HuH-7 (cell line): Measurements from ENCODE around the gene SLC22A17.
A peak's percentile ranks its signal among the peaks of the same experiment; 100 is the strongest.

Source experiments
- DNase-seq: peaks from one replicate; pipeline ENCODE4 v3.0.0; 2011; ENCODE audit warnings: low spot score

Gene SLC22A17

DNA sequence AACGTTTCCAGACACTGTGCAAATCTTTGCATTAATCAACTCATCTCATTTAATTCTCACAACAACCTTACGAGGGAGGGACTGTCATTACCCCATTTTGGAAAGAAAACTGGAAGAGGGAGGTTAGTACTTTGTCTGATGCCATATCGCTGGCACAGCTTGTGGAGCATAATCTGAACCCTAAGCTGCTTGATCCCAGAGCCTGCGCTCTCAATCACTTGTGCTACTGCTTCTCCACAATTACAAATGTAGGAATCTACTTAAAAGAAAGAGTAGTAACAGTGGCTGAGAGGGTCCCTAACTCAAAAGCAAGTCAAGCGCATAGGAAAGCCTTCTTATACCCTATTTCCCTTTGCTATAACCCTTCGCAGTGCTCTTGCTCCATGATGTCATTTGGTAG, 9.1 kb upstream of the SLC22A17 start:
- no peak for DNase-seq

DNA sequence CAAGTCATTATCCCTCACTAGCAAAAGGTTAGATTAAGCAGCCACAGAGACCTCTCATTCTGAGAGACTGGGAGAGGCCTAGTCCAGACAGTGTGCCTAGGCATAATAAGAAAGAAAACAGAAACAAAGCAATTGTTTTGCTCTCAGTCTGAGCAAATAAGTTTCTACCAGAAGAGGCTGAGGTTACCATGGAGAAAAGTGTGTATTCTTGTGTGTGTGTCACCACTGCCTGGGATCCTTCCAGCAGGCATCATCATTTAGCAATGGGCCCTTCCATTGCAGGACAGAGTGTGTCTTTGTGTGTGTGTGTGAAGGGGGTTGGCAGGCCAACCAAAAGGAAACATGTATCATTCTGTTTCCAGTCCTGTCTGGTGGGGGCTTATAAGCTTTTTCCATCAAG, 8.6 kb upstream of the SLC22A17 start:
- DNase-seq = no peak

DNA sequence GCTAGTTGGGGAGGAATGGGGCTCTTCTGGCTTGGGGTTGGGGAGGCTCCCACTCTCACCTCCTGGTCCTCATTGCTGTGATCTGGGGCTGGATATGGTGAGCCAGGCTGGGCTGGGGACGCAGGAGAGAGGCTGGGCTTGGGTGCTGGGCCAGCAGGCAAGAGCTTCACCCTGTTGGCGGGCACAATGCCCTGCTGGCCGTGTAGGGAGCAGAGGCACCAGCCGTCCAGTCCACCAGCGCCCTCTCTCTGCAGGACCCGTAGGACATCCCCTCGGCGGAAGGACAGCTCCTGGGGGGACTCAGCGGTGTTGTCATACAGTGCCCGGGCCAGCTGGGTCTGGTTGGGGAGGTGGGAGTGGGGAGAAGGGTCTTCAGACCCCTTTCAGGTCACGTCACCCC, 7.8 kb upstream of the SLC22A17 start:
- DNase-seq = peak; percentile 67

DNA sequence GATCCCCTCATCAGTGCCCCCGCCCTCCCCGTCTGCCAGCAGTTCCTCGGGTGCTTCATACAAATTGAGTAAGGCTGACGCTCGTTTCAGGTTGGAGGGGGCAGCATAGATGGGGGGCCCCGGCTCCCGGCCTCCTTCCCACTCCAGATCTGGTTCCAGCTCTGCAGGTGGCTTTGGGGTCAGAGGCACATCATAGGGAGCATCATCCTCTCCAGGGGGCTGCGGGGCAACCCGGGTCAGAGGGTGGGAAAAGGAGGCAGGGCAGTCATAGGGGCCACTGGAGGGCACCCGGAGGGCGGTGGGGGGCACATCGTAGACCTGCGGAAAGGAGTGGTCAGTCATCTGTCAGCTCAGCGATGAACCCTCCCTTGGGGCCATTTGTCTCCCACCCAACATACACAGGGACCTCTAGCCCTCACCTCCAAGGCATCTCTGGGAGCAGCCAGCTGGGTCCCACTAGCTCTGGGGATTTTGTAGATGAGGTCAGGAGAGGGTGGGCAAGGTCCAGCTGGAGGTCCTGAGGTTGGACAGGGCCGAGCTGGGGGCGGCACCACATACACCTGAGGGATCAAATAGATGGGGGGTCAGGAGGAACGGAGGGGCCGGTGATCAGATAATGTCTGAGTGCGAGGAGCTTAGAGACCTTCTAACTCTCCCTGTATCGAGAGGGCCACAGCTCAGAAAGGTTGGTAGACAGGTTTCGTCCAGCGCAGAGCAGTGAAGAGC, 7.2 kb upstream of the SLC22A17 start:
- no peak for DNase-seq

DNA sequence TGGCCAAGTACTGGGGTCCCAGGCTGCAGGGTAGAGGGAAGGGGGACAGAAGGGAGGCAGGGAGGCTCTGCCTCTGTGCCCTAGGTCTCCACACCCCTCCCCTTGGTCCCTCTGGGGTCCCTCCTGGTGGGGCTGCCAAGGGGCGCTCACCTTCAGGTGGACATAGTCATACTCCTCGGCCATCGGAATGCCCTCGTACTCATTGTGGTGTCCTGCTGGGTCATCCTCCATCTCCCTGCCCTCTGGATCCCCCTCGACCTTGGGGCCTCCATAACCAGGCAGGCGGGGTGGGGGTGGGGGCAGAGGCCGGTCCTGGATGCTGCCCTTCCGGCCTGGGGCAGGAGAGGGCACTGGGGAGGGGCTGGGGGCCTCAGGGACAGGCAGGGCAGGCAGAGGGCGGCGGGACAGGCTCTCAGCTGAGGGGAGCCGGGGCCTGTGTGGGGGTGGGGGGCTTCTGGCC, 6.5 kb upstream of the SLC22A17 start:
- no peak for DNase-seq

DNA sequence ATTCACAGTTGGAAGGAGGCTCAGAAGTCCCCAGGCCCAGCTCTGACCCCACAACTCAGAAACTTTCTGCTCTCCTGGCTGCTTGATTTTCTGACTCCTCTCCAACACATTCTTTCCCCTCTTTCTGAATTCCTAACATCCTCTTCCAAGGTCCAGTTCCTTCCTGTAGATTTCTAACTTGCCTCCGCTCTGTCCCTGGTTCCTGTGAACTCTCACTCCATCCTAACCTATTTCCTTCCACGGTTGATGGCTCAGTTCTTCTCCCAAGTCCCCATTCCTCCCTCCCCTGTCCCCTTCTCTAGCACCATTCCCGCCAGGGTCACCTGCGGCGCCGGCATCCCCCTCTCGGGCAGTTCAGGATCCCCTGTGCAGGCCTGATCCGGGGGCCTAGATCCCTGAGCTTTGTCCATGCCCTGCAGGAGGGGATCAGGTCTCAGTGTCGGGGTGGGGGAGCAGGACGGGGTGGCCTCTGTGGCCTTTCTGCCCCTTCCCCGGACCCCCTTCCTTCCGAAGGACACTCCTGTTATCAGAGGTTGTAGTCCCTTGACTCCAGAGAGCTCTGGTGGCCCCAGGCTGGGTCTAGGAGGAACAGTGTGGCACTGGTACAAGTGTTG, 6.0 kb upstream of the SLC22A17 start:
- no peak for DNase-seq

DNA sequence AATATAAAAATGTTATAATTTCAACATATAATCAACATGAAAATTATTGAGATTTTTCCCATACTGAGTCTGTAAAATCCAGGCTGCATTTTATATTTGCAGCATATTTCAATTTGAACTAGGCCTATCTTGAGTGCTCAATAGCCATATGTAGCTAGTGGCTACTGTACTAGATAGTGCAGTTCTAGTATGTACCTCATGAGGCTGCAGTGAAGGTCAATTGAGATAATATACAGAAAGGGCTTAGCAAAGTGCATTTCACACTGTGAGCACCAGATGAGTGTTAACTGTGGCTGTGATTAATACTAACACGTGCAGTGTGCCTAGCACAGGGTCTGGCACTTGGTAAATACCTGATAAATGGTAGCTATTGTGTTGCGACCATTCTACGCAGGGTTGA, 5.4 kb upstream of the SLC22A17 start:
- no peak for DNase-seq

DNA sequence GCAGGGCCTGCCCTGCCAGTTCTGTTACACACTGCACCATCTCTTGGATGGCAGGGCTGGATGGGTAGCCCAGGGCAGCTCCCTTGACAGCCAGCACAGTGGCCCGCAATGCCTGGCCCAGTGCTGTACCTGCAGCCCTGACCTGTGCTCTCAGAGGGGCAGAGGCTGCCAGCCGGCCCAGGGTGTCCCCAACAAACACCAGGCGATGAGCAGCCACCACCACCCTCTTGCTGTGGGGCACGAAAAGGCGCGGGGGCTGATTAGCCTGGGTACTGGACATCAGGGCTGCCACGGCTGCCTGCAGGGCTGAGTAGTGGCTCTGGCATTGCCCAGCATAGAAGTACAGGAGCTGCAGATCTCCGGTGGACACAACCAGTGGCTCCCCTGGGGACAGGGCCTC, 4.6 kb upstream of the SLC22A17 start:
- DNase-seq = no peak

DNA sequence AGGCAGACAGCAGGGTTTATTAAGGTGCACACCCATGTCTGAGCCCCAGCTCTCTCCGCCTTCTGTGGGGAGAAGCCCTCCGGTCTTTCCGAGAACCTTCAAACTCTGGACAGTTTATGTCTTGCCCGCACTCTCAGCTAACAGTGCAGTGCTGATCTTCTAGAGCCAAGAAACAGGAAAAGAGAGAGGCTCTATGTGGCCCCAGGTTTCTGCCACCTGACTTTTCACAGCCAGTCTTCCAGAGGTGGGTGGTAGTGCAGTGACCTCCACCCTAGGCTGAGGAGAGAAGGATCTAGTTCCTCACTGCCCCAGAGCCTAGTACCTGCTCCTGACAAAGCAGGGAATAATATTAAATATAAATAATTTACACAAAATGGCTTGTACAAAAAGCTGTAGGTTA, 4.0 kb upstream of the SLC22A17 start:
- no peak for DNase-seq

DNA sequence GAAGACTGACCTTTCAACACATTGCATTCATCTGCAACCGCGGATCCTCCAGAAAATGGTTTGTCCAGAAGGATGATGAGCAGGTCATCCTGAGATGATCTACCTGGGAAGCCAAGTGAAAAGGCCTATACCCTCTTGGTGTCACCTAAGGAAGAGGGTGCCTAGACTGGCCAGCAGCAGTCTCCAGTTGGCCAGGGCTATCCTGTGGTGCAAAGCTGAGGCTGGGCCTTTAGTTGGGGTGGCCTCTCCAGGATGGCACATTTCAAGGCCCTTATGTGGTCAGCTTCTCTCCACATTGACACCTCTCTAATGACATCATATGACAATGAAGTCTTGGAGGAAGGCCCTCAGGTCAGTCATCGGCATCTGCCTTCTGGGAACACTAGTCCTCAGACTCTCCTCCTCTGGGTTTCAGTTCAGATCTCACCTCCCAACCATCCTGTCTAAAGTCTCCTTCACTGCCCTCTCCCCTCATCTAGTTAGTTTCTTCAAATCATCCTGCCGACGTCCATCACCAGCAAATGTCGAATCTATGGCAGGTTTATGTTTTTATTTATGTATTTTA, 3.3 kb upstream of the SLC22A17 start:
- no peak for DNase-seq

DNA sequence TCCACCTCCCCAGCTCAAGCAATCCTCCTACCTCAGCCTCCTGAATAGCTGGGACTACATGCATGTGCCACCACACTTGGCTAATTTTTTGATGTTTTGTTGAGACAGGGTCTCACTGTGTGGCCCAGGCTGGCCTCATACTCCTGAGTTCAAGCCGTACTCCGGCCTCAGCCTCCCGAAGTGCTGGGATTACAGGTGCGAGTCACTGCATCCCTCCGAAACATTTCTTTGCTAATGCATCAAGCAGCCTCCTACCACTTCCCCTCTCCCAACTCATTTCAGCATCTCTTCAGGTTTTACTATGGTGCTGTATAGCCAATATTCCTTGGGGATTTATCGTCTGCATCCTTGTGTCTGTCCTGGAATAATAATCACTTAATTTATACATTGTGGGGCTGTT, 2.3 kb upstream of the SLC22A17 start:
- no peak for DNase-seq

DNA sequence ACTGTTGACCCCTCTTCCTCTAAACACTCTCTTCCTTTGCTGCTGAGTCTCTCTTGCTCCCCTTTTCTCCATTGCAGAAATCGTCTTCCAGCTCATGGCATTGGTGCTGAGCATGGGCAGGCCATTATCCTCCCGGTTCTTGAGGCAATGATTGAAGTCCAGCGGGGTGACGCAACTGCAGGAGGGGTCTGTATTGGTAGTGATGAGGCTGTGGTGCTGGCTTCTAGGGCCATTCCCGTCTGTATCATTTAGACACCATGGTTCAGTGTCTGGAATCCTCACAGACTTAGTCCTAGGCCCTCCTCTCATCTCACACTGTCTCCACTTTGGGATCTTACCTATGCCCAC, 720 bp upstream of the SLC22A17 start:
- no peak for DNase-seq

DNA sequence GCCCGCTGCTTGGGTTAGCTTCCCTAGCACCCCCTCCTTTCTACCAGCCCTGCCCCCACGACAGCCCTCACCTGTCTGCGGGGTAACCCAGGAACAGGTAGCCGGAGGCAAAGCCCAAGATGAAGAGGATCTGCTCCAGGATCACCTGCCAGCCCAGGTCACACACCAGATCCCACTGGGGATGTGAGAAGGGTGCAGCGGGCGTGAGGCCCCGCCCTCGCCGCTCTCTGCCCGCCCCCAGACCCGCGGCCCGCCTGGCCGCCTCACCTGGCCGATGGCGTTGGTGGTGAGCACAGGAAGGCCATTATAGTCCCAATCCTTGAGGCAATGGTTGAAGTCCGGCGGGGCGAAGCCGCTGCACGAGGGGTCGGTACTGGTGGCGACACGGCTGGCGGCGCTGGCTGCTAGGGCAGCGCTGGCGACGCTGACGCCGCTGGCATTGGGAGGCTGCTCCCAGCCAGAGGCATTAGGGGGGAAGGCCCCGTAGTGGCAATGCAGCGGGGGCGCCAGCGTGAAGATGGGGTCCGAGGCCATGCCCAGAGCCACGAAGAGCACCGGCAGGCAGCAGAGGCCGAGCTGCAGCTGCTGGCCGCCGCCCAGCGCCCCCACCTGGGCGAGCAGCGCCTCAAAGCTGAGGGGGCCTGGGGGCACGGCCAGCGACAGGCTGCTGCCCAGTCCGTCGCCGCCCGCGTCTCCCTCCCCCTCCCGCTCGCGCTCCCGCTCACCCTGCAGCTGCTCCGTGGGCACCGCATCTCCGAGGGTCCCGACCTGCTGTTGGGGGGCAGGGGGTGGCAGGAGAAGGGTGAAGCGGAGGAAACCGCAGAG, 794 bp downstream of the SLC22A17 start:
- no peak for DNase-seq

DNA sequence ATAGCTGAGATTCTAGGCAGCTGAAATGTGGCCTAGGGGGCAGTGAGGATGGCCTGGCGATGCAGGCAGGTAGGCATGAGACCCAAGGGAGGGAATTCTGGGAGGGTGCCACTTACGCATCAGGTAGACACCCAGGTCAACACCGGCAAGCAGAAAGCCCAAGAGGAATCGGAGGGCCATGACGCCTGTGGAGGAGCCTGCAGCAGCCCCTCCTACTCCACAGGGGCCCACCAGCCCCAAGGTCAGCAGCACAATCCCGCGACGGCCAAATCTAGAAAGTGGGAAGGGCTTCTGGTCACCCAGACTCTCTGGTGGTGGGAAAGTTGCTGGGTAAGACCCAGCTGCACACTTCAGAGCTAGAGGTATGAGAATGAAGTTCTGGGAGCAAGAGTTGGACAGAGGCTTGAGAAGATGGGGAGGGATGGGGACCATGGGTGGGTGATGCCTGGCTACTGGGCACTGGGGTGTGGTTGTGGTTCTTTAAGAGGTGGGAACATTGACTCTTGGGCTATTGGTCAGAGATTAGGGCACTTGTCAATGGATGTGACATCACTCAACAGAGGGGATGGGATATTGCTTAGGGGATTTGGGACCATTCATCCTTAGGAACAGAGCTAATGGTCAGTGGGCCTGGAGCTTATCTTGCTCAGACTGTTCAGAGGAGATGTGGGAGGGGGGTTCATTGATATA, 3.4 kb downstream of the SLC22A17 start:
- DNase-seq = no peak

DNA sequence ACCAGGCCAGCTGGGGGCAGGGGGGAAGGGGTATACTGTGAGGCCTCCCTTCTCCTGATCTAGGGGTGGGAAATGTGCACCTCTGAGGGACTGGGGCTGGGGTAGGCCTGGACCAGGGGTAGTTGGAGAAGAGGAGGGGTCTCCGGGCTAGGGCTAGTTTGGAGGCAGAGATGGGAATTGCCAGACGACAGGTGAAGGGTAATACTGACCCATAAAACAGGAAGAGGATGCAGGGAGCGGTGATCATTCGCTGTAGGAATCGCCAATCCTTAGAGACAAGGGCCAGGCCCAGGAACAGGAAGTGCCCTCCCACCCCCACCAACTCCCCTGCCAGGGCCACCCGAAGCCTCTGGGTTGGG, 4.4 kb downstream of the SLC22A17 start:
- no peak for DNase-seq

DNA sequence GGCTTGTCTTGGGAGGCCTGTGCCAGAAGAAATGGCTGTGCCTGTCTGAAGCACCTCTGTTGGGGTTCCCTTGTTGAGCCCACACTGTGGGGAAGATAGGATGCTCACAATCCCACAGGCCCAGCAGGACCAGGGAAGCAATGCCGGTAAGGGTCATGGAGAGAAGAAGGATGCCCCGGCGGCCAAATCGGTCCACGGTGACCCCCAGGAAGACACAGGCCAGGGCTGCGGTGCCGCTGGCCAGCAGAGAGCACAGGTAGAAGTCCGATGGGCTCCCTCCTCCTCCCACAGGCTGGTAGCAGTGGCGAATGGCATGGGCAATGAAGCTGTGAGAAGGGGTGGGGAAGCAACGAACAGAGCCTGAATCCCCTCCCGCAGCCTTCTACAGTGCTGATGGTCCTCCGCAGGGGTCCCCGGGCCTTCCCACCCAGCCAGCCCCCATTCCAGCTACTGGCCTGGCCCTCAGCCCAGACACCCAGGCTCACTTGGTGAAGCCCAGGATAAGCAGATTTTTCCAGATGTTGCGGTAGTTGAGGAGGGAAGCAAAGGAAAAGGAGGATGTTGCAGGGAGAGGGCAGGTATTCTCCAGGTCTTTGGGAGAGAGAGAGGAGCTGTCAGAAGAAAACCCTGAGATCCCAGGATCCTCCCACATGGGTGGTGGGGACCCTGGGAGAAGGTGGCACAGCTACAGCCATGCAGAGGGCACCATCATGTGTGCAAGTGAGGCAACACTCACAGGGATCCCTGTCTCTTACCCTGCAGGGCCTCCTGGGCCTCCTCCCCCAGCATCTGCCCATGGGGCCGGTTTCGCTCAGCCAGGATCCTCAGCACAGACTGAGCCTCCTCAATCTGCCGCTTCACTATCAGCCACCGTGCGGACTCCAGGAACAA, 5.0 kb downstream of the SLC22A17 start:
- DNase-seq = no peak

DNA sequence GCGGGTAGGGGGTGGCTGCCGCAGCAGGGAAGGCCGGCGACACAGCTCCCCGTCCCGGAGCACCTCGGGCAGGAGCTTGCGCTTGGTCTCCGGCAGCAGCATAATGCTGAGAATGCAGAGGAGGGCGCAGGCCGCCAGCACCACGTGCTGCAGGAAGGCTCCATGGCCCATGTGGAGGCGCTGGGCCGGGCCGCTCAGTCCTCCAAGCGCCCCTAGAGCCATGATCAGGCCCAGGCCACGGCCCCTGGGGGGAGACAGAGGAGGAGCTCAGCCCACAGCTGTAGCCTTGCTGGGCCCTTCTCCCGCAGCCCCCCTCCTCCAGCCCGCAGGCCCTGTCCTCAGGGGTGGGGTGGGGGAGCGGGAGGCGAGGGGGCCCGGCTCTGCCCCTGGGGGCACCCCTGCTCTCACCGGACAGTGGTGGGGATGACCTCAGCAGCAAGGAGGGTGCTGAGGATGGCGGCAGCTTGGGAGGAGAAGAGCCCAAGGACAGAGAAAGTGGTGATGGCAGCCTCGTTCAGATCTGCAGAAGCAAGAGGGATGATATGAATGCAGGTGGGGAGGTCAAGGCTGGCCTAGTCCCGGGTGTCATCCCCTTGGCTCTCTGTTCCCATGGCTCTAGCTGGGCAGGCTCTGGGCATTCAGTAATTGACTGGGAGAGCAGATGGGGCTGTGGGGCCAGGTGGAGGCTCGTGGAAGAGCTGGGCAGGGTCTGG, 5.8 kb downstream of the SLC22A17 start:
- no peak for DNase-seq

DNA sequence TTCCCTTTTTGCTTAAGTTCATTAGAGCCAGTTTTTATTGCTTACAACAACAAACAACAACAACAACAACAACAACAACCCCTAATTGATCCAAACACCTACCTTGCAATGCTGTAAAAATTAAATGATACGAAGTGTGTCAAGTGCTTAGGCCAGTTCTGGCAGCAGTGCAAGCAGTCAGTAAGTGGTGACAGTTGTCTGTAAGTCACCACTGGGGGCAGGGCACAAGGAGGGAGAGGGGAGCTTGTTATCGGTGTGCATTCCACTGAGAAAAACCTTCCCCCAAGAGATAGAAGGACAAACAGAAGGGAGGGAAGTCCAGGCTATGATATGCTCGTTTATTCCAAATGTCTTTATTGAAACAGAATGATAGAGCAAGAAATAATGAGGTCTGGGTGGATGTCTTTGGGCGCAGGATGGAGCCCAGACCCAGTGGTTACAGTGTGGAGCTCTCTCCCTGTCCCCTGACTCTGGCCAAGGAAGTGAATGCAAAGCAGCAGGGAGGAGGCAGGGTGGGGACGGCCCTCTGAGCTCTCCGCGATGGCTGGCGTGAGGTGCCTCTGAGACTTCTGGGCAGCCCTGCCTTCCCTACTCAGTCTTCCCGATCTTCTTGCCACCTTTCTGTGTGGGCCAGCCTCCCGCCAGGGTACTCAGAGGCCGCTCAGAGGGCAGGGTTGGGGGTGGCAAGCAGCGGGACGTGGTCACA, 6.5 kb downstream of the SLC22A17 start:
- no peak for DNase-seq

DNA sequence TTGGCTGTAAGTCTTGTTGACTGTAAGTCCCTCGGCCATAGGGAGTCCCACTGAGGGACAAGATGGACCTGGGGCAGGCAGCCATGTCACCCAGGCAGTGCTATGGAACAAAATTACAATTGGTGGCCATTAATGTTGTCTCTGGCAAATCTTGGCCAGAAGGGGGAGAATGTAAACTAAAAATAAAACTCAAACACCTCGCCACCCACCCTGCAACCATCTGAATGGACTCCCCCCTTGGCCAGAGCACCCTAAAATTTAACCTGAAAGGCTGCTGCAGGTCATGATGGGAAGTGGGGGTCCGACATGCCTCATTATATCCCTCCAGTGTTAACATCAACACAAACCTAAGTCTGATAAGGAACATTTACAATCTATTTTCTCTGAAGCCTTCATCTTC, 8.2 kb downstream of the SLC22A17 start:
- no peak for DNase-seq
